Body of pancreas (tissue), 4 donors: ENCODE data around the gene HPX.

ENCODE experiments used
- POLR2A ChIP-seq, 3 donors: fragments of 450-650 bp; IDR thresholded peaks; one replicate each; pipeline ENCODE4 v1.6.1; 2016; ENCODE audit warnings: antibody characterized with exemption in 3 of 3, mild to moderate bottlenecking in 2 of 3
- TF ChIP-seq, protein P1 (sequence below), 7 experiments: fragments of 450-650 bp in 4 of 7; fragments of 200-600 bp in 3 of 7; sonication (generic) in 3 of 7; IDR thresholded peaks; one replicate each; pipeline ENCODE4 v1.5.1; 2016 to 2019; ENCODE audit warnings: antibody characterized with exemption in 7 of 7

DNA sequence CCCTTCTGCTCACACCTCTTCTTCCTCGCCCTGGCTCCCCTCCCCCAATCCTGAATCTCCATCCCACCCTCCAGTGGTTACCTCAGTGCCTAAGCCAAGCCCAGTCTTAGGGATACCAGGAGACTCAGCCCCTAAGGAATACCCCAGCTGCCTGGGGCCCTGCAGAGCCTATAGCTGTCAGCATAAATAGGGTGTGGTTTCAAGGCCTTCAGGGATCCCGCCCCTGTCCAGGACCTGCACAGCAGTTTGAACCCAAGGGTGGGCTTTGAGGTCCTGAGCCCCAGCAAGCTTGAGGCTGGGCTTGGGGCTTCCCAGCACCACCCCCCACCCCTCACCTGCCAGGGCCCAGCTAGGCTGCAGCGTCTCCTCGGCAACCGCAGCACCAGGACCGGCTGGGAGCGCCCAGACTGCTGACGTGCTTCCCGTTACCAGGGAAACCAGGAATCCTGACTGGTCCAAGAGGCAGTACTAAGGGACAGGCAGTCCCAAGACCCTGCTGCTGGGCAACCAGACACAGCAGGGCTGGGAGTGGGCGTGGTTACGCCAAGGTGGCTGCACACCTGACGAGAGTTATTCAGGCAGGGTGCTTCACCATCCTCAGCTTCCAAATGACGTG is 35.6 kb downstream of the HPX start:
- TF ChIP-seq, protein P1, sequence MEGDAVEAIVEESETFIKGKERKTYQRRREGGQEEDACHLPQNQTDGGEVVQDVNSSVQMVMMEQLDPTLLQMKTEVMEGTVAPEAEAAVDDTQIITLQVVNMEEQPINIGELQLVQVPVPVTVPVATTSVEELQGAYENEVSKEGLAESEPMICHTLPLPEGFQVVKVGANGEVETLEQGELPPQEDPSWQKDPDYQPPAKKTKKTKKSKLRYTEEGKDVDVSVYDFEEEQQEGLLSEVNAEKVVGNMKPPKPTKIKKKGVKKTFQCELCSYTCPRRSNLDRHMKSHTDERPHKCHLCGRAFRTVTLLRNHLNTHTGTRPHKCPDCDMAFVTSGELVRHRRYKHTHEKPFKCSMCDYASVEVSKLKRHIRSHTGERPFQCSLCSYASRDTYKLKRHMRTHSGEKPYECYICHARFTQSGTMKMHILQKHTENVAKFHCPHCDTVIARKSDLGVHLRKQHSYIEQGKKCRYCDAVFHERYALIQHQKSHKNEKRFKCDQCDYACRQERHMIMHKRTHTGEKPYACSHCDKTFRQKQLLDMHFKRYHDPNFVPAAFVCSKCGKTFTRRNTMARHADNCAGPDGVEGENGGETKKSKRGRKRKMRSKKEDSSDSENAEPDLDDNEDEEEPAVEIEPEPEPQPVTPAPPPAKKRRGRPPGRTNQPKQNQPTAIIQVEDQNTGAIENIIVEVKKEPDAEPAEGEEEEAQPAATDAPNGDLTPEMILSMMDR (IDR thresholded peaks at IDR 0.05) = no peak
- no peak for TF ChIP-seq POLR2A (IDR thresholded peaks at IDR 0.05)
